NCI-H2107 (cell line): ENCODE measurements around the gene SLC35F2.
"Not testable (repeated sequence)": the region's sequence is repeated elsewhere in the genome, so short reads cannot be mapped to it uniquely, and the experiment has no call there.

Experiments
- DNase-seq: peaks from one replicate; lab custom pipeline; 2025; lab: John Stamatoyannopoulos, UW

SLC35F2 gene

DNA sequence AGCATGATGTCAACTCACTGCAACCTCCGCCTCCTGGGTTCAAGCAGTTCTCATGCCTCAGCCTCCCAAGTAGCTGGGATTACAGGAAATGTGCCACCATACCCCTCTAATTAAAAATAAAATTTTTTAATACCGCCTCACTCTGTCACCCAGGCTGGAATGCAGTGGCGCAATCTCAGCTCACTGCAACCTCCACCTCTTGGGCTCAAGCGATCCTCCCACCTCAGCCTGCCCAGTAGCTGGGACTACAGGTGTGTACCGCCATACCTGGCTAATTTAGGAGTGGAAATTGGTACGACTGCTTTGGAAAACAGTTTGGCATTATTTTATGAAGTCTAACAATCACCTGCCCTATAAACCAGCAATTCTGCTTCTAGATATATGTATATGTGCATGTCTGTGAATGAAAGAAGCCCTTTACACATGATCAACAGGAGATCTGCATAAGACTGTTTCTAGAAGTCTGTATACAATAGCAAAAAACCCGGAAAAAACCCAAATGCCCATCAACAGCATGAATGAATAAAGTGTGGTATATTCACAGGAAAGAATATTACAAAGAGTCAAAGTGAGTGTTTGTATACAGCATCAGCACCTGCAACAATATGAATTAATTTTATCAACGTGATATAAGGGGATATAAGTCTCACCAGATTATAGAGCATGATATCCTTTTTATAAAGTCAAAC is 16.0 kb downstream of the SLC35F2 start:
- no peak for DNase-seq

DNA sequence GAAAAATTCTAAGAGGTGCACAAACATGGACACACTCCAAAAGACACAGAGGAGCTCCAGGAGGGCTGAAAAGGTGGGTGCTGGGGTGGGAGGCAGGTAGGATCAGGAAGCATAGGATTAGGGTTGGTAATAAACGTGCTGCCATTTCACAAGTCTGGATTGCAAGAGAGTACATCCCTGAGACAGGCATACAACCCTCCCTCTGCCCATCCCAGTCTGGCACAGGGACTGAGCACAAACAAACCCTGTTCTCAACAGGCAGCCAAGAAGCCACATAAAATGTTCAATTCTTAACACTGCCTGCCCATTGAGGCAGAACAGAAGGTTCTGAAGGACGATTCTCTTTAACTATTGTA is 18.5 kb downstream of the SLC35F2 start:
- DNase-seq, result no peak

- DNase-seq, result no peak
Observed at GRCh38 chr11:107836851-107837250, 21.7 kb downstream of the SLC35F2 start.

DNA sequence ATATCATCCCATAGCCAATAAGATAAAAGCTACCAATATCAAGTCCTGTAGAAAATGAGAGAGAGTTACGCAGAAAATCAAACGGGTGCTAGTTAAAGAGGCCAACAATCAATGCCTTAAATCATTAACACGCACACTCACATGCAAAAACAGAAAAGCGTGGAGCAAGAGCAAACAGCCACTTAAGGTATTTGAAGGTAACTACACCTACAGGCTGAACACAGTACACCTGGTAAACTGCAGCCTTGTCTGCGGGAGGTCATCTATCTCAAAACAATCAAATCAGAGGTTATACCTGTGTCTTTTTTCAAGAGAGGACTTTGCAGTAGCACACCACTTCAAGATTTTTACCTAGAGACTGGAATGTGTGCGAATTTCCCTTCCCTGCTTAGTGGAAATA is 23.6 kb downstream of the SLC35F2 start:
- no peak for DNase-seq

GRCh38 chr11:107833926-107834325 is 24.7 kb downstream of the SLC35F2 start:
- DNase-seq, result not testable (repeated sequence)

- no peak for DNase-seq
Observed at GRCh38 chr11:107830915-107831540, 27.6 kb downstream of the SLC35F2 start.

DNA sequence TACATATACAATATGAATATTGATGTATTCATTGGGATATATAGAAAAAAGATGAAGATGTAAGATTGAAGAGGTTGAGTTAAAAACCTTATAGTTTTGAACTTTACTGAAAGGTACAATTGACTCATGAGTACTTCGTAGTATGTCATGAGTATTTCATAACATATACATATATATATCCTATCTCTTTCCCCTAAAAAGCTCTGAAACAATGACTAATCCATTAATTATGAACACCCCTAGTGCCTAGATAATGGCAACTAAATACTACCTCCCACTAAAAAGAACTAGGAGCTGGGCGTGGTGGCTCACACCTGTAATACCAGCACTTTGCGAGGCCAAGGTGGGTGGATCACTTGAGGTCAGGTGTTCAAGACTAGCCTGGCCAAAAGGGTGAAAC is 31.5 kb downstream of the SLC35F2 start:
- DNase-seq, result no peak

- DNase-seq, result no peak
Observed at GRCh38 chr11:107825875-107826274, 32.7 kb downstream of the SLC35F2 start.

DNA sequence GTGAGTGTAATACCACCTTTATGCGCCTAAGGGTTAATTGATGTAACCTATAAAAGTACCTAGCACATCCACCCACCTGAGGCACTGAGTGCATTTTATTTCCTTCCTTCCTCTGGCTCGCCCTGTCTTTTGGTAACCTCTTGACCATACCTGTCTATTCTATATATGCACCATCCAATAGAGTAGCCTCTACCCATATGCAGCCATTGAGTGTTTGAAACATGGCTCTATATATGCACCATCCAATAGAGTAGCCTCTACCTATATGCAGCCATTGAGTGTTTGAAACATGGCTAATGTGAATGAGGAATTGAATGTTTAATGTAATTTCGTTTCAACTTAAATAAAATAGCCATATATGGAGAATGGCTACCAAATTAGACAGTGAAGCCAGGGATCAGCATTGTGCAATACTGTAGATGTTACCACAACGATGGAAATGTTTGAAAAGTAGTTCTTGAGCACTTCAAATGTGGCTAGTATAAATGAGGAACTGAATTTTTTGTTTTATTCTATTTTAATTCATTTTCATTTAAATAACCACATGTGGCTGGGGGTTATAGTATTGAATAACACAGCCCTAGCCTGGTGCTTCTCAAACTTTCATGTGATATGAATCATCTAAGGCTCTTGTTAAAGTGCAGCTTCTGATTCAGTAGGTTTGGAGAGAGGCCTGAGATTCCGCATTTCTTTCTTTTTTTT is 33.8 kb downstream of the SLC35F2 start:
- DNase-seq, result no peak

DNA sequence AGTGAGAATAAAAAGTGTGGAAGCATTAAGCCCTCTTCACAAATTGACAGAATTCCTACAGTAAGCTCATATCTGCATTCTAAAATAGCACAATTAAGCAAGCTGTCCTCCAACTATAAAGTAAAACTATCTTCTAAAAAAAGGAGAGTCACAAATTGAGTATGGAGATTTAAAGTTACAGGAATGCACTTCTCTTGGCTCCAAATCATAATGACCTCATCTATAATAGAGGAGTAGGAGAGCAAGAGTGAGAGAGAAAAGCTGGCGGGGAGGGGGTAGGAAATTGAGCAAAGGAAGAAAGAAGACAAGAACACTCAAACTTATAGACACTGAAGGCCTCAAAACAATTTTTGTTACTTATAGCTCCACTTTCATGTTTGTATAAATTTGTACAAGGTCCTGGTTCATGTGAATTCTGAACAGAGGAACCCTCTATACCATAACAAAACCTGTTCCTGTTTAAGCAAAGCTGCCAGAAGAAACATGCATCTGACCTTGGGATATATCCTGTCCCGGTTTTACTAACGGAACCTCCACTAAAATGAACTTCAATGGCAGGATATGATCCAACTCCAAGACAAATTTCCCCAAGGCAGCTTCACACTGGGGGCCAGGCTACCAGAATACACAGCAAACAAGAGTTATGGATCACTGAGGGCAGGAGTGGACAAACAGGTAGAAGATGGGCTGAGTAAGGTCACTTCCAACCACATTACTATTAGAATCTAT is 37.2 kb downstream of the SLC35F2 start:
- no peak for DNase-seq

DNA sequence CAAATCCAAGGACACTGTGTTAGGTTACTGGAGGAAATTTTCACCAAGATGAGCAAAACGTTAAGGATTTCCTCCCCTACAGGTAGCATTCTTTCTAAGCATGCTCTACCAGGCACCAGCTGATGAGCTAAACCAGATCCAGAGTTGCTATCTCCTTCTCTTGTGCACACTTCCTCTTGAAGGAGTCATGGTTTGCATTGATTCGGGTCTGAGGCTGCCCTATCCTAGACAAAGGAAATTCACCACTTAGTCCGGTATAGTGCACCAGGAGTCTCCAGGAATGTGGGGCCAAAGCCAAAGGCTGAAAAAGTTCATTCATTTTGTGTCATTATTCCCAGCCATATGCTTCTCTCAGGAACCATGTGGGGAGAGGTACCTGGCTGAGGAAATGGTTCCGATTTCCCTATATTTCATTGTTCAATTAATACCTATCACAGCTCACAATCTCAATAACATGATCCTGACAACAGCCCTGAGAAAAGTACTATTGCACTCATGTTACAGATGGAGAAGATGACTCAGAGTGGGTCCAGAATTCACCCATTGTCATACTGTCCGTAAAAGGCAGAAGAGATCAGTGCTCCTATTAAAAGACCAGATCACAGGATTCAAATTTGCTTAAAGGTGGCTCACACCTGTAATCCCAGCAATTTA is 39.1 kb downstream of the SLC35F2 start:
- DNase-seq, result no peak

- DNase-seq, result no peak
Observed at GRCh38 chr11:107818491-107818890, 40.1 kb downstream of the SLC35F2 start.

DNA sequence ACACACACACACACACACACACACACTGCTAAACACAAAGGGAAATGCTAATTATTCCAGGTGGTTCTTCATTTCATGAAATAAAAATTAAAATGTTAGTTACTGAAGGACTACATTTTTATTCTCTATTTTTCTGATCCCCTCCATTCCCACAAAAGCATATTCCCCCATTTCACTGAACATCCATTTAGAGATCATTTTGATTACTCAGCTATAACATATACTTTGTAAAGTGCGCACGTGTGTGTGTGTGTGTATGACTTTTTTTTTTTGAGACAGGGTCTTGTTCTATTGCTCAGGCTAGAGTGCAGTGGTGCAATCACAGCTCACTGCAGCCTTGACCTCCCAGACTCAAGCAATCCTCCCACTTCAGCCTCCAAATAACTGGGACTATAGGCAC is 42.6 kb downstream of the SLC35F2 start:
- DNase-seq, result no peak

DNA sequence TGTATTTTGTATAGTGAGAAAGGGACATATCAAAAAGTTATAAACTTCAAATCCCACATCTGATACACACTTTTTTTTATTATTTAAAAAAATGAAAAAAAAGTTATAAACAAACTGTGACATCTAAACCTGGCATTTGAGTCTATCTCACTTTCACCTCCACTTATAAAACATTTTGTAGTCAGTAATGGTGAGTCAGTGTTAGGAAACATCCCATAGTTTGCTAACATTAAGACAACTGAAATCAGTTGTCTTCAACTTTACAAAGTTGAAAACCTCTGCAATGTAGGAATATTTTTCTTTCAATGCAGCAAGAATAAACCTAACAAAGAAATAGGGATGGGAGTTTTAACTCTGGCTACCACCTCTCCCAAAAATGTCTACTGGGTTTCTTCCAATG is 47.7 kb downstream of the SLC35F2 start:
- no peak for DNase-seq

- DNase-seq, result no peak
Observed at GRCh38 chr11:107808521-107808920, 50.1 kb downstream of the SLC35F2 start.

- DNase-seq, result no peak
Observed at GRCh38 chr11:107804971-107805370, 53.6 kb downstream of the SLC35F2 start.

DNA sequence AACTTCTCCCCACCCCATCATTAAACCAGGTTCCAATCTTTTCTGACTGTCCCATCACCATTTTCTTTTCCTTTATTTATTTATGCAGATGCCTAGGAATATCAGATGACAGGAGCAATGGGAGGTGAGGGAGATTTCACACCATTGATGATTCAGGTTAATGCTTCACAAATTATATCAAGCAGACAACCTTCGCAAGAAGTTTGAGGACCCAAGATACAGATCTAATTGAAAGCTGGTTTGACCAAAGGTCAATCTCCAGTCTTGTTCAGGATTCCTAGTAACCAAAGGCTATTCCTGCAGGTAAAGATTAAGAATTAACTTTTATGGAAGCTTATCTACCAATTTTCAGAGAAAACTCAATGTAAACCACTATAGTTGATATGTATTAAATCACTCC is 54.4 kb downstream of the SLC35F2 start:
- no peak for DNase-seq

DNA sequence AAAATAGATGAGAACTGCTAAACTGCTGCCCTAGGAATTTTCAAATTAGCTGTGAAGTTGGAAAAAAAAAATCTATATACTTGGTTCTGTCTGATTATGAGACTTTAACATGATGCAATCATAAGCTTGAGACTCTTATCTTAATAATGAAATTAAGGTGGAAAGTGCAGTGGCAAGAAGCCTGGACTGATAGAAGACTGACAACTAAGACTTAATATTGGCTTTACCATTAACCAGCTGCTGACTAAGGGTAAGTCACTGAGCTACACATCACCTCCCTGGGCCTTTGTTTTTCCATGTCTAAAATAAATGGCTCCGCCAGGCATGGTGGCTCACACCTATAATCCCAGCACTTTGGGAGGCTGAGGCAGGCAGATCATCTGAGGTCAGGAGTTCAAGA is 56.9 kb downstream of the SLC35F2 start:
- DNase-seq, result no peak

GRCh38 chr11:107799218-107799859 is 59.2 kb downstream of the SLC35F2 start:
- peak; percentile 5 for DNase-seq

DNA sequence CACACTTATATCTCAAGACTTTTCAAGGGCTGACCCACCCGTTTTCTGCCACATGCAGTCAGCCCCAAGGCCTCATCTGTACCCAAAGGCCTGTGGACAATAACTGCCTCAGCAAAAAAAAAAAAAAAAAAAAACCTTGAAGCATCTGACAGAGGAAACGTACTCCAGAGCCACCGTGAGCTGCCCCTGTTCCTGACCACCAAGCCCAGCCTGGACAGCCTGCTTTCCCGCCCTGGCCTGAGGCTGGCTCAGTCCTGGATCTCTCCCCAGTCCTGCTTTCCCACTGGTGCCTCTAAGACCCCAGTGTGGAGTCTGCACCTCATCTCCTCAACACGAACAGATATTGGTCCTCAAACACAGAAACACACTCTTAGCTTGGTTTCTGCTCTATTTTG is 66.5 kb downstream of the SLC35F2 start:
- DNase-seq, result no peak

- no peak for DNase-seq
Observed at GRCh38 chr11:107791343-107792048, 67.1 kb downstream of the SLC35F2 start.
